Cardiac fibroblast (primary cell): ENCODE data around the gene PDLIM5.

Experiments
- DNase-seq, 2 donors: peaks; one replicate each; pipeline versions ENCODE4 v3.0.0 to v3.0.0-alpha.2; 2010; ENCODE audit warnings: low read depth in 2 of 2
- H3K4me3 ChIP-seq, 2 donors: replicated peaks in 1 of 2; 1 replicate in 1 of 2; 2 replicates in 1 of 2; pipeline ENCODE4 v1.5.1; 2011; ENCODE audit warnings: low read depth in 2 of 2, low read length in 2 of 2, mild to moderate bottlenecking in 2 of 2, moderate library complexity in 1 of 2
- CTCF ChIP-seq: IDR thresholded peaks from one replicate; pipeline ENCODE4 v1.5.1; 2011; ENCODE audit warnings: low read depth, mild to moderate bottlenecking, low read length, inconsistent platforms

Gene PDLIM5

GRCh38 chr4:94701631-94702300, 250.0 kb downstream of the PDLIM5 start:
- no peak overlapping the region for H3K4me3 ChIP-seq
- TF ChIP-seq CTCF = no peak
- DNase-seq = no peak

DNA sequence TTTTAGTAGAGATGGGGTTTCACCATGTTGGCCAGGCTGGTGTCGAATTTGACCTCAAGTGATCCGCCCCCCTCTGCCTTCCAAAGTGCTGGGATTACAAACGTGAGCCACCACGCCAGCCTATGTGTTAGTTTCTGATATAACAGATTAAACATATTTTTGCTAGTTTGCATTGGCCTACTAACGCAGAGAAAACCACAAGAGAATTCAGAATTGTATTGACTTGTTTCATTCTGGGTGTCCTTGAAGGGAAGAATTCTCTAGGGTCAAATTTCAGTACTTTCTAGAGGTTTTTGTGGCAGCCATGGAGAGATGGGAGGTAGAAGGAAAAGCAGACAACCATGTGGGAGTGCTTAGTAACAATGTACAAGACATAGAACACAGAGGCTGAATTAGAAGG, 259.9 kb downstream of the PDLIM5 start:
- H3K4me3 ChIP-seq = no peak overlapping the region
- no peak for TF ChIP-seq CTCF
- DNase-seq = no peak

GRCh38 chr4:94714365-94715160, 262.8 kb downstream of the PDLIM5 start:
- H3K4me3 ChIP-seq = no peak overlapping the region
- no peak for TF ChIP-seq CTCF
- peak; percentile 23 to 63 for DNase-seq

DNA sequence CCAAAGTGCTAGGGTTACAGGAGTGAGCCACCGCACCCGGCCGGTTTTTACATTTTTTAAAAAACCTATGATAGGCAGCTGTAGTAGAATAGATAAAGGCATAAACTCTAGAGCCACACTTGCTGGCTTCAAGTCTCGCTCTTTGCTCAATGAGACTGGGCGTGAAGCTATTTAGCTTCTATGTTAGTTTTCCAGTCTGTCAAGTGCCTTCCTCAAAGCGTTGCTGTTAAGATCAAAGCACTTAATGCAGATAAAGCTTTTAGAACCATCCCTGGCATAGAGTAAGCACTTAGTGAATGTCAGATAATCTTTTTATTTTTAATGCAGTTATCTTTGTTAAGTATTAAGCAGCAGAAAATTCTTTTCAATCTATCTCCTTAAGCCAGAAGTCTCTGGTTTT, 264.0 kb downstream of the PDLIM5 start:
- no peak for DNase-seq
- no peak overlapping the region for H3K4me3 ChIP-seq
- TF ChIP-seq CTCF = no peak
